ENCODE data around the gene ACBD4.

The ACBD4 gene

DNA sequence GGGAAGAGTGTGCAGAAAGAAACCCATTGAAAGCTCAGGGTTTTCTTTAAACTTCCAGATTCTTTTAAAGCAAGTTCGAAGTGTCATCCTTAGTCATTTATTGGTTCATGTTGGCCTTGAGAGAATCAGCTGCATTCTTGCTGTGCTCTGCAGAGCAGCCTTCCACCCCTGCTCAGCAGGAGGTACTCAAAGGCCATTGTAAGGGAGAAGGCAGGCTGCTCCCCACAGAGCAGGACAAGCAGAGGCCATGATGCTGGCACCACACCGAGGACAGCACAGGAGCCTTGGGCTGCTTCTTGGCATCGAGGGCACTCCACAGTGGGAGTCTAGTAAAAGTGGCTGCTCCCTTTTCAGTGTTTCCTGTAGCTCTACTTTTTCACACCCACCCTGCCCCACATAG, 44.8 kb upstream of the ACBD4 start:
- TF ChIP-seq, protein P1, sequence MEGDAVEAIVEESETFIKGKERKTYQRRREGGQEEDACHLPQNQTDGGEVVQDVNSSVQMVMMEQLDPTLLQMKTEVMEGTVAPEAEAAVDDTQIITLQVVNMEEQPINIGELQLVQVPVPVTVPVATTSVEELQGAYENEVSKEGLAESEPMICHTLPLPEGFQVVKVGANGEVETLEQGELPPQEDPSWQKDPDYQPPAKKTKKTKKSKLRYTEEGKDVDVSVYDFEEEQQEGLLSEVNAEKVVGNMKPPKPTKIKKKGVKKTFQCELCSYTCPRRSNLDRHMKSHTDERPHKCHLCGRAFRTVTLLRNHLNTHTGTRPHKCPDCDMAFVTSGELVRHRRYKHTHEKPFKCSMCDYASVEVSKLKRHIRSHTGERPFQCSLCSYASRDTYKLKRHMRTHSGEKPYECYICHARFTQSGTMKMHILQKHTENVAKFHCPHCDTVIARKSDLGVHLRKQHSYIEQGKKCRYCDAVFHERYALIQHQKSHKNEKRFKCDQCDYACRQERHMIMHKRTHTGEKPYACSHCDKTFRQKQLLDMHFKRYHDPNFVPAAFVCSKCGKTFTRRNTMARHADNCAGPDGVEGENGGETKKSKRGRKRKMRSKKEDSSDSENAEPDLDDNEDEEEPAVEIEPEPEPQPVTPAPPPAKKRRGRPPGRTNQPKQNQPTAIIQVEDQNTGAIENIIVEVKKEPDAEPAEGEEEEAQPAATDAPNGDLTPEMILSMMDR (IDR thresholded peaks at IDR 0.05; ENCODE audit: low read depth, low read length), result no peak
- no peak for DNase-seq (ENCODE audit: low read depth, low spot score)
- in situ Hi-C loops (cut with HindIII; ENCODE audit: low sequenced_read_pairs), result no loop called here
- no peak overlapping the region for H3K4me3 ChIP-seq (ENCODE audit: low read depth, low read length)

DNA sequence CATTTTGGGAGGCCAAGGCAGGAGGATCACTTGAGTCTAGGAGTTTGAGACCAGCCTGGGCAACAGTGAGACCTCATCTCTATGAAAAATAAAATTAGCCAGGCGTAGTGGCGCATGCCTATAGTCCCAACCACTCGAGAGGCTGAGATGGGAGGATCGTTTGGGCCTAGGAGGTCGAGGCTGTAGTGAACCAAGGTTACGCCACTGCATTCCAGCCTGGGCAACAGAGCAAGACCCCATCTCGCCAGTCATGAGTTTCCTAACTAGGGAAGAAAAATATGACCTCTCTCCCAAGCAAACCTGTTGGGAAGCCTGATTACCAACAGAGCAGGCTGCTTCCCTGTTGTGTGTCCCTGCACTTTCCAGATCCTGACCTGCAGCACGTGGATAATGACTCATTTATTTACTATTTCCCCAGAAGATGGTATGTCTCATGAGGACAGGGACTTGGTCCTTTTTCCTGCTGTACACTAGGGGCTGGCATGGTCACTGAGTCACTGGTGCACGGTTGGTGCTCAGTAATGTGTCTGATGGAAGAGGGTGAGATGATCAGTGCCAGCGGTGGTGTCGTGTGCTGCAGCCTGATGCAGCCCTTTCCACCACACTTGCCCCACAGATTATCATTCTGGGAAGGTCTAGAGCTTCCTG, 43.6 kb upstream of the ACBD4 start:
- TF ChIP-seq, protein P1 (IDR thresholded peaks at IDR 0.05; ENCODE audit: low read depth, low read length), result no peak
- H3K4me3 ChIP-seq (ENCODE audit: low read depth, low read length), result no peak overlapping the region
- DNase-seq (ENCODE audit: low read depth, low spot score), result no peak
- in situ Hi-C loops (cut with HindIII; ENCODE audit: low sequenced_read_pairs), result no loop called here

DNA sequence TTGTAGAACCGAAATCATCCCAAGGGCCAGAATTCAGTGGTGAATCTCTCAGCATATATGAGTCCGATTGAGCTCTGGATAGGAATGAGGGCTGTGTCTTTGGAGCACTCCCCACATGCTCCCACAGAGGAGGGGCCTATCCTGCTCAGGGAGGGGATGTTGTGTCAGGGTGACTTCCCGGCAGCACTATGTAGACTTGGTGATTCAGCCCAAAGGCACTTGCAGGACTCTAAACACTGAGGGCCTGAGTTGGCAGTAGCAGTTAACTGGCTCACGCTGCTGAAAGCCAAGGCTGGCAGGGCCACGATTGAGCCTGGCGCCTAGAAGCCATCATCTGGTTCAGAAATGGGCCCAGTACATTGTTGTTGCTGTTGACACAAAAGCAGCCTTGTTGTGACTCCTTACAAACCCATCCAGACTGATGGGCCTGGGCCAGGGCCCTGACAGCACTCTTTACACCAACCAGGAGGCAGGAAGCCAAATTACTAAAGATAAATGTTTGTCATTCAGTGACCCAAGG, 42.5 kb upstream of the ACBD4 start:
- in situ Hi-C loops (cut with HindIII; ENCODE audit: low sequenced_read_pairs), result no loop called here
- TF ChIP-seq, protein P1 (IDR thresholded peaks at IDR 0.05; ENCODE audit: low read depth, low read length), result no peak
- DNase-seq (ENCODE audit: low read depth, low spot score), result peak; percentile 97
- no peak overlapping the region for H3K4me3 ChIP-seq (ENCODE audit: low read depth, low read length)

DNA sequence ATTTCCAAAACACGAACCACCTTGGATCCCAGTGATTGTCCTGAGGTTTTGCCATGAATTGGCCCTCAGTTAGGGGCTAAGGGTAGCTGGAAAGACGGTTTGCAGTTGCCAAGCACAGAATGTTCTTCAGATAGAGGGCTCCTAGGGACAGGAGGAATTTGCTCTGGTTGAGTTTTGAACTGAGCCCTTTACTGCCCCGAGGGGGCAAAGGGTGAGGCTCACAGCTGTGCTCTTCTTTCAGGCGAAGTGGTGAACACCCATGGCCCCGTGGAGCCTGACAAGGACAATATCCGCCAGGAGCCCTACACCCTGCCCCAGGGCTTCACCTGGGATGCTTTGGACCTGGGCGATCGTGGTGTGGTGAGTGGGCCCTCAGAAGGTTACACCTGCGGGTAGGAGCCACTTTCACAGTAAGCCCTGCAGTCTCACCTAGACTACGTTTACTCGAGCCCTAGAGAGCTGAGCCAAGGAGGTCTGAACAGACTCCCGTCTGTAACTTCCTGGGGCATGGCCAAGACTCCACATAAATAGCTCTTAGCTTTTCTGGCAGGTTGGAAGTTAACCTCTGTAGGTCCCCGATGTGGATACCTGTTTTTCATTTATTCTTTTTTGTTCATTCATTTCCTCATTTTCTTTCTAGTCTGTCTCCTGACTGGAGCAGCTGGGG, 41.9 kb upstream of the ACBD4 start:
- TF ChIP-seq, protein P1 (IDR thresholded peaks at IDR 0.05; ENCODE audit: low read depth, low read length), result no peak
- in situ Hi-C loops (cut with HindIII; ENCODE audit: low sequenced_read_pairs), result no loop called here
- H3K4me3 ChIP-seq (ENCODE audit: low read depth, low read length), result no peak overlapping the region
- peak; percentile 36 for DNase-seq (ENCODE audit: low read depth, low spot score)

DNA sequence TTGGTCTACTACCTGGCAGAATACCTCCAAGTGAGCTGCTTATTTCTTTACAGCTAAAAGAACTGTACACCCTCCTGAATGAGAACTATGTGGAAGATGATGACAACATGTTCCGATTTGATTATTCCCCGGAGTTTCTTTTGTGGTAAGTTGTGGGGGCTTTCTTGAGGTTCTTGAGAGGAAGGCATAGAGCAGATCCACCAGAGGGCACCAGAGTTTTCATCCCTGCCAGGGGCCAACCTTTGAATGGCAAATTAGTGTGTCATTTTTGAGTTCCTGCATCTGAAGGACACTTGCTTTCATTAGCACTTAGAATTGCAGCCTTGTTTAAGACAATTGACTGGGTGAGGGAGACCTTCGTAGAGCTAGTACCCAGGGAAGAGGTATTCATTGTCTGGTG, 39.3 kb upstream of the ACBD4 start:
- H3K4me3 ChIP-seq (ENCODE audit: low read depth, low read length), result no peak overlapping the region
- TF ChIP-seq, protein P1 (IDR thresholded peaks at IDR 0.05; ENCODE audit: low read depth, low read length), result peak; percentile 74
- in situ Hi-C loops (cut with HindIII; ENCODE audit: low sequenced_read_pairs), result no loop called here
- peak; percentile 35 for DNase-seq (ENCODE audit: low read depth, low spot score)

DNA sequence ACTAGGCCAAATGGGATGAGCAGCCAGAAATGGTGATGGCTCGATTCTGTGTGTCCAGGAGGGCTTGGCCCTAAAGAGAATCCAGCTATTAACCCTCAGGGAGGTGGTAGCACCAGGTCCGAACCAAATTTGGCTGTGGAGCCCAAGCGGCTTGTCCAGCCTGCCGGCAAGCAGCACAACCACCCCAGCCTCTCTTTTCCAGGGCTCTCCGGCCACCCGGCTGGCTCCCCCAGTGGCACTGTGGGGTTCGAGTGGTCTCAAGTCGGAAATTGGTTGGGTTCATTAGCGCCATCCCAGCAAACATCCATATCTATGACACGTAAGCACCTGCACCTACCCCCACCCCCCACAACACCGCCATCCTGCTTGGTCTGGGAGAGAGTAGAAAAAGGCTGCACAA, 38.6 kb upstream of the ACBD4 start:
- in situ Hi-C loops (cut with HindIII; ENCODE audit: low sequenced_read_pairs), result no loop called here
- no peak overlapping the region for H3K4me3 ChIP-seq (ENCODE audit: low read depth, low read length)
- DNase-seq (ENCODE audit: low read depth, low spot score), result no peak
- TF ChIP-seq, protein P1 (IDR thresholded peaks at IDR 0.05; ENCODE audit: low read depth, low read length), result no peak
